Measurements from ENCODE around the gene RNASE8.

DNA sequence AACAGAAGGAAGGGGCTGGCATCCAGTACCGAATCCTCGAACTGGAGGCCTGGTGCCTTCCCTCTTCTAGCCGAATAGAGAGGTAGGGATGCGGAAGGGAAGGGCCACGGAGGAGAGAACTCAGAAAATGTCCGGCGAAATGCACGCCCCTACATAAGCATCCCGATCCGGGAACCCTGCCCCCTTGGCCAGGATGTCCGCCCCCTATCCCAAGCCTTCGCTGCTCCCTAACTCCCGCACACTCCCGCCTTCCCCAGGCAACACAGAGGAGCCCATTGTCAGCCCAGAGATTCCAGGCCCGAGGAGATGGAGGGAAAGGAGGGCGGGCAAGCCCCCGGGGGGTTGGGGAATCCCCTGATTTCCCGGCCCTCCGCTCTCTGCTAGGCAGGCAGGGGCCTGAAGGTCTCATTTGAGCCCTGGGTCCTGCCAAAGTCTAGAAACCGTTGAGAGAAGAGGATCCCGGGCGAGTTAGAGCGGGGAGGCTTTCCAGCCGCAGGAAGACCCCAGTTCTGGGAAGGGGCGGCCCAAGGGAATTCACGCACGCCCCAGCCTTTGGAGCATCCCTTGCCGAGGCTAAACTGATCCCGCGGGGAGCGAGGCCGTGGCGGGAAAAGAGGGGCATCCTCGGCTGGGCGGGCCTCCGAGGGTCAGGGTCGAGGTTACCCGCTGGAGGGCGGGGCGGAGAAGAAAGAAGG lies 11.9 kb downstream of the RNASE8 start:
- no peak for TF ChIP-seq BHLHE40 (IDR thresholded peaks at IDR 0.05; ENCODE audit: borderline replicate concordance)
- no peak for TF ChIP-seq FOXK2 (IDR thresholded peaks at IDR 0.05)
- no peak for TF ChIP-seq TARDBP (IDR thresholded peaks at IDR 0.05)
- no peak for TF ChIP-seq ELF4 (IDR thresholded peaks at IDR 0.05)
